ENCODE data around the gene MAP2K5. TPM values are rescaled to one million over a fixed set of nuclear protein-coding genes. Genes with fewer than 3 reads are reported as not detected.

MAP2K5 gene
- total RNA-seq, 2 donors from 2014 or later, result 16.1 to 17.9 TPM

DNA sequence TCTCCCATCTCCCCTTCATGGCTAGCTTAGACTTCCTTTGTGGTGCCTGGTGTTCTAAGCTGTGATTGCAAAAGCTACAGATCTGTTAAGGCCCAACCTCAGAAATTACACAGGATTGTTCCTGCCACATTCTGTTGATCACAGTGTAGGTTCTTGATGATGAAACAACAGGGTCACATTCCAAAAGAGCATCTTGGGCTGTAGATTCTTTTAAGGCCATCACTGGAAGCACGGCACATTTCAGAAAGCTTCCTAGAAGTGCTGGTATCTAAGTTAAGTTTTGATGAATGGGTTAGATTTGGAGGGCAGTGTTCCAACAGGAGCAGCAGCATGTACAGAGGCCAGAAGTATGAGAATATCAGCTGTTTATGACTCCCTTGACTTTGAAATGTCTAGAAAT lies 175.3 kb downstream of the MAP2K5 start:
- H3K27me3 Mint-ChIP-seq, result no peaks in the 10 kb centered on the region
- H3K36me3 Mint-ChIP-seq (ENCODE audit: low read depth), result no peaks in the 10 kb centered on the region
- peak overlapping the region; percentile 5 for H3K27ac Mint-ChIP-seq
- H3K9me3 Mint-ChIP-seq, result no peaks in the 10 kb centered on the region
- H3K4me1 Mint-ChIP-seq, result no peaks in the 10 kb centered on the region
- no peak for ATAC-seq (replicated peaks)
- no peak overlapping the region for H3K4me3 Mint-ChIP-seq

- no peak for ATAC-seq (replicated peaks)
- no peaks in the 10 kb centered on the region for H3K9me3 Mint-ChIP-seq
- no peaks in the 10 kb centered on the region for H3K27me3 Mint-ChIP-seq
- H3K4me1 Mint-ChIP-seq, result no peaks in the 10 kb centered on the region
- no peak overlapping the region for H3K4me3 Mint-ChIP-seq
- H3K27ac Mint-ChIP-seq, result no peak overlapping the region
- no peaks in the 10 kb centered on the region for H3K36me3 Mint-ChIP-seq (ENCODE audit: low read depth)
Observed at GRCh38 chr15:67719330-67719959, 176.9 kb downstream of the MAP2K5 start.

GRCh38 chr15:67720556-67721175 lies 178.2 kb downstream of the MAP2K5 start:
- Mint-ChIP-seq H3K9me3 (no peaks in the 10 kb centered on the region), H3K27ac (no peak overlapping the region), H3K27me3 (no peaks in the 10 kb centered on the region), H3K36me3 (ENCODE audit: low read depth) (no peaks in the 10 kb centered on the region), H3K4me3 (no peak overlapping the region), H3K4me1 (no peaks in the 10 kb centered on the region)
- ATAC-seq (replicated peaks), result no peak

DNA sequence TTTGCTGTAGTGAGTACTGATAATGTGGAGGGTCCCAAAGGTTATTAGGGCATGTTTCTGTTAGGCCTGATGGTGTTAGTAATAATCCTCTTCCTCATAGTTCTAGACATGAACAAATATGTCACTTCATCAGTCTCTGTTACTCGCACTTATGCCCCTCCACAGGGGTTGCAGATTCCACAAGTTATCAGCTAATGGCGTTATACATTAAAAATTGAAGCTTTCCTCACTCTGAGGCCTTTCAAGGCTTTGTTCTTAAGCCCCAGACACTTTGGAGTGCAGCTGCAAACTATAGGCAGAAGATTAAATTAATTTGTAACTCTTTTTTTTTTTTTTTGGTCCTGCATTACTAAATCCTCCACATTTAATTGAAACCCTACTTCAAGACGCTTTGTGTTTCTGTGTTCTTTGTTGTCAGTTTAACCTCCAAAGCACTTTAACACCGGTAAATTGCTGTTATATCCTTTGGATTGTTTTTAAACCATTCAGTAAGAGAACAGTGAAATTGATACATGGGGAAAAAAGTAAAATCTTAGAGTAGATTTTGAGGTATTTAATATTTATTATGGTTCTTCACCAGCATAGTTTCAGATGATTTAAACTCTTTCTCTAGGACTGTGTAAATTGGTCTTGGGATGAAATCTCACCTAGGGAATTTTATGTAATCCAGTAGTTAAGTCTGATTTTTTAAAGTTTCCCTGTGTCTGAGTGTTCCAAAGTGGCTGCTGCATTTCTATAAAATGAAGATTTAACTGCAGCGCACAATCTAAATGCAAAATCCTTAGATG lies 179.7 kb downstream of the MAP2K5 start:
- Mint-ChIP-seq H3K4me1 (no peaks in the 10 kb centered on the region), H3K27me3 (no peaks in the 10 kb centered on the region), H3K4me3 (no peak overlapping the region), H3K27ac (no peak overlapping the region), H3K9me3 (no peaks in the 10 kb centered on the region), H3K36me3 (ENCODE audit: low read depth) (no peaks in the 10 kb centered on the region)
- ATAC-seq (replicated peaks), result no peak

DNA sequence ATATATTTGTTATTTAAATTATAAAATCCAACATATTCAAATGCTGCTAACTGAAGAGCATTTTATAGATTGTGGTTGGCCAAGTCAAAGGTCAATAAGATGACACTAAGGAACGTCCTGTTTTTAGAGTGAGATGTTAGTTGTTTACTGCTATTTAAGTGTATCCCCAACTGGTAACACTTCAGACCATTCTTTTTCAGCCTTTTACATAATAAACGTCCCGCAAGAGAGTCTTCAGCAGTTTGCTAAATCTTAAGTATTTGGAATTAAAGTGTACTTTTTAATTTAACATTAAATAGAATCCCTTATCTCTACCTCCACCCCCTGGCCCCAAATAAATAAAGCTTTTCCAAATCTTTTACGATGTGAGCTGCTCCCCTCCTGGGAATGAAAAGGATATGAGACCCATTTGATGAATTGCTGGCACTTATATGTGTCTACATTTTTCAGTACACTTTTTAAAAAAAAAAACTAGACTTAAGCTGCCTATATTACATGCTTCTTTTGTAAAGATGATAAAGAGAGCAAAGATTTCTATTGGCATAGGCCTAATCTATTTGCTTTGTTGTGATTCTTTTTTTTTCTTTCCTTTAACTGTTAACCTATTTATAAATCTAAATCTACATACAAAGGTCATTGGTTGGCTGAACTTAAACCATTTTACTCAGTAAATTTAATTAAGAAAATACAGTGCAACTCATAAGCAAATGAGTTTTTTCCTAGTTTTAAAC lies 181.0 kb downstream of the MAP2K5 start:
- no peaks in the 10 kb centered on the region for H3K4me1 Mint-ChIP-seq
- H3K9me3 Mint-ChIP-seq, result no peaks in the 10 kb centered on the region
- H3K27me3 Mint-ChIP-seq, result no peaks in the 10 kb centered on the region
- no peak overlapping the region for H3K27ac Mint-ChIP-seq
- H3K4me3 Mint-ChIP-seq, result no peak overlapping the region
- ATAC-seq (replicated peaks), result no peak
- H3K36me3 Mint-ChIP-seq (ENCODE audit: low read depth), result no peaks in the 10 kb centered on the region

- Mint-ChIP-seq H3K4me3 (no peak overlapping the region), H3K36me3 (ENCODE audit: low read depth) (no peaks in the 10 kb centered on the region), H3K27me3 (no peaks in the 10 kb centered on the region), H3K9me3 (no peaks in the 10 kb centered on the region), H3K27ac (no peak overlapping the region), H3K4me1 (no peaks in the 10 kb centered on the region)
- no peak for ATAC-seq (replicated peaks)
Observed at GRCh38 chr15:67724691-67725375, 182.3 kb downstream of the MAP2K5 start.

- H3K9me3 Mint-ChIP-seq, result no peaks in the 10 kb centered on the region
- peaks cover 4% of the 10 kb centered on the region for H3K4me1 Mint-ChIP-seq
- H3K27ac Mint-ChIP-seq, result no peak overlapping the region
- H3K4me3 Mint-ChIP-seq, result no peak overlapping the region
- H3K36me3 Mint-ChIP-seq (ENCODE audit: low read depth), result no peaks in the 10 kb centered on the region
- H3K27me3 Mint-ChIP-seq, result no peaks in the 10 kb centered on the region
- ATAC-seq (replicated peaks), result no peak
Observed at GRCh38 chr15:67730135-67730534, 187.6 kb downstream of the MAP2K5 start.

- Mint-ChIP-seq H3K36me3 (ENCODE audit: low read depth) (no peaks in the 10 kb centered on the region), H3K4me3 (no peak overlapping the region), H3K27ac (peak overlapping the region; percentile 23), H3K4me1 (peaks cover 8% of the 10 kb centered on the region), H3K9me3 (no peaks in the 10 kb centered on the region), H3K27me3 (no peaks in the 10 kb centered on the region)
- no peak for ATAC-seq (replicated peaks)
Observed at GRCh38 chr15:67731112-67731721, 188.7 kb downstream of the MAP2K5 start.

GRCh38 chr15:67732164-67732563 lies 189.7 kb downstream of the MAP2K5 start:
- H3K27ac Mint-ChIP-seq, result no peak overlapping the region
- no peaks in the 10 kb centered on the region for H3K9me3 Mint-ChIP-seq
- no peak overlapping the region for H3K4me3 Mint-ChIP-seq
- peaks cover 8% of the 10 kb centered on the region for H3K4me1 Mint-ChIP-seq
- H3K36me3 Mint-ChIP-seq (ENCODE audit: low read depth), result no peaks in the 10 kb centered on the region
- no peaks in the 10 kb centered on the region for H3K27me3 Mint-ChIP-seq
- ATAC-seq (replicated peaks), result no peak

GRCh38 chr15:67732671-67733374 lies 190.3 kb downstream of the MAP2K5 start:
- H3K27me3 Mint-ChIP-seq, result no peaks in the 10 kb centered on the region
- no peak overlapping the region for H3K27ac Mint-ChIP-seq
- no peaks in the 10 kb centered on the region for H3K9me3 Mint-ChIP-seq
- no peaks in the 10 kb centered on the region for H3K36me3 Mint-ChIP-seq (ENCODE audit: low read depth)
- no peak for ATAC-seq (replicated peaks)
- peaks cover 8% of the 10 kb centered on the region for H3K4me1 Mint-ChIP-seq
- H3K4me3 Mint-ChIP-seq, result no peak overlapping the region

- ATAC-seq (replicated peaks), result no peak
- no peak overlapping the region for H3K4me3 Mint-ChIP-seq
- no peaks in the 10 kb centered on the region for H3K36me3 Mint-ChIP-seq (ENCODE audit: low read depth)
- H3K27ac Mint-ChIP-seq, result no peak overlapping the region
- H3K27me3 Mint-ChIP-seq, result no peaks in the 10 kb centered on the region
- no peaks in the 10 kb centered on the region for H3K9me3 Mint-ChIP-seq
- H3K4me1 Mint-ChIP-seq, result peaks cover 8% of the 10 kb centered on the region
Observed at GRCh38 chr15:67735896-67736295, 193.4 kb downstream of the MAP2K5 start.

GRCh38 chr15:67736810-67737209 lies 194.3 kb downstream of the MAP2K5 start:
- no peaks in the 10 kb centered on the region for H3K36me3 Mint-ChIP-seq (ENCODE audit: low read depth)
- no peak overlapping the region for H3K27ac Mint-ChIP-seq
- H3K4me3 Mint-ChIP-seq, result no peak overlapping the region
- H3K27me3 Mint-ChIP-seq, result no peaks in the 10 kb centered on the region
- peaks cover 8% of the 10 kb centered on the region for H3K4me1 Mint-ChIP-seq
- ATAC-seq (replicated peaks), result no peak
- H3K9me3 Mint-ChIP-seq, result no peaks in the 10 kb centered on the region

- Mint-ChIP-seq H3K9me3 (no peaks in the 10 kb centered on the region), H3K4me1 (peaks cover 8% of the 10 kb centered on the region), H3K27me3 (no peaks in the 10 kb centered on the region), H3K36me3 (ENCODE audit: low read depth) (no peaks in the 10 kb centered on the region), H3K4me3 (no peak overlapping the region), H3K27ac (no peak overlapping the region)
- ATAC-seq (replicated peaks), result no peak
Observed at GRCh38 chr15:67738056-67738455, 195.6 kb downstream of the MAP2K5 start.

Measured in activated T-helper 17 cell treated with anti-CD3 and anti-CD28 coated beads, Interleukin-2, amount 50 U/mL, for 72 hours (primary cell).